ENCODE data around the gene PDRG1.

PDRG1 gene

GRCh38 chr20:31948008-31948407, 3.8 kb downstream of the PDRG1 start:
- H3K9ac ChIP-seq (ENCODE audit: low read depth in 1 of 2, low read length in 2 of 2): no peak overlapping the region
- H3K4me3 ChIP-seq (ENCODE audit: low read length in 2 of 2): no peak overlapping the region
- no peaks in the 10 kb centered on the region for H3K9me3 ChIP-seq (ENCODE audit: control insufficient read depth in 2 of 2, low read length in 2 of 2)
- peaks cover 6 to 7% of the 10 kb centered on the region in 2 donors for H3K4me1 ChIP-seq (ENCODE audit: control insufficient read depth in 2 of 2, insufficient read depth in 2 of 2, low read length in 2 of 2)
- no peaks in the 10 kb centered on the region for H3K27me3 ChIP-seq (ENCODE audit: control insufficient read depth in 2 of 2, insufficient read depth in 2 of 2, low read length in 2 of 2)
- H3K27ac ChIP-seq (ENCODE audit: low read depth in 2 of 2, low read length in 2 of 2): no peak overlapping the region
- H3K36me3 ChIP-seq (ENCODE audit: control insufficient read depth in 2 of 2, insufficient read depth in 2 of 2, low read length in 2 of 2): peaks cover 44 to 47% of the 10 kb centered on the region in 2 donors

DNA sequence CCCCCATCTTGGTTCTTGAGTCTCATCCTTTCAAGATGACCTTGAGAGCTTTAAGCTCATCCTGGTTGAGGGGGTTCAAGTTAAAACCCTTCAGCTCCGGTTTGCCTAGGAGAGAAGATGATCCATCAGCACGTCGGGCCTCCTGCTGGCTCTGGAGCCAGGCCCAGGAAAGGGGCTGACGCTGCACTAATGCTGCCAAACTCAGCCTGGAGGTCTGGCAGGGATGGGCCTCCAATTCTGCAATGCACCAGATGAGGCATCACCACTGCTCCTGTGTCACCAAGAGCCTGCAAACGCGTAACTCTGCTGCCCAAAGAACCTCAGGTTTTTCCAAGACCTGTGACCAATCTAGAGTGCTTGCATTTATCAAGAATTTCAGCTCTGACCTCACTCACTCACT, 6.1 kb downstream of the PDRG1 start:
- H3K9ac ChIP-seq (ENCODE audit: low read depth in 1 of 2, low read length in 2 of 2): no peak overlapping the region
- peaks cover under 1 to 2% of the 10 kb centered on the region in 2 donors for H3K4me1 ChIP-seq (ENCODE audit: control insufficient read depth in 2 of 2, insufficient read depth in 2 of 2, low read length in 2 of 2)
- H3K4me3 ChIP-seq (ENCODE audit: low read length in 2 of 2): no peak overlapping the region
- peaks cover 44 to 49% of the 10 kb centered on the region in 2 donors for H3K36me3 ChIP-seq (ENCODE audit: control insufficient read depth in 2 of 2, insufficient read depth in 2 of 2, low read length in 2 of 2)
- no peaks in the 10 kb centered on the region for H3K27me3 ChIP-seq (ENCODE audit: control insufficient read depth in 2 of 2, insufficient read depth in 2 of 2, low read length in 2 of 2)
- no peak overlapping the region for H3K27ac ChIP-seq (ENCODE audit: low read depth in 2 of 2, low read length in 2 of 2)
- no peaks in the 10 kb centered on the region for H3K9me3 ChIP-seq (ENCODE audit: control insufficient read depth in 2 of 2, low read length in 2 of 2)

GRCh38 chr20:31945319-31945718, 6.5 kb downstream of the PDRG1 start:
- Histone ChIP-seq H3K27me3 (ENCODE audit: control insufficient read depth in 2 of 2, insufficient read depth in 2 of 2, low read length in 2 of 2) (no peaks in the 10 kb centered on the region), H3K4me1 (ENCODE audit: control insufficient read depth in 2 of 2, insufficient read depth in 2 of 2, low read length in 2 of 2) (no peaks in the 10 kb centered on the region), H3K36me3 (ENCODE audit: control insufficient read depth in 2 of 2, insufficient read depth in 2 of 2, low read length in 2 of 2) (peaks cover 44 to 49% of the 10 kb centered on the region in 2 donors), H3K9me3 (ENCODE audit: control insufficient read depth in 2 of 2, low read length in 2 of 2) (no peaks in the 10 kb centered on the region), H3K27ac (ENCODE audit: low read depth in 2 of 2, low read length in 2 of 2) (no peak overlapping the region), H3K4me3 (ENCODE audit: low read length in 2 of 2) (no peak overlapping the region), H3K9ac (ENCODE audit: low read depth in 1 of 2, low read length in 2 of 2) (no peak overlapping the region)

DNA sequence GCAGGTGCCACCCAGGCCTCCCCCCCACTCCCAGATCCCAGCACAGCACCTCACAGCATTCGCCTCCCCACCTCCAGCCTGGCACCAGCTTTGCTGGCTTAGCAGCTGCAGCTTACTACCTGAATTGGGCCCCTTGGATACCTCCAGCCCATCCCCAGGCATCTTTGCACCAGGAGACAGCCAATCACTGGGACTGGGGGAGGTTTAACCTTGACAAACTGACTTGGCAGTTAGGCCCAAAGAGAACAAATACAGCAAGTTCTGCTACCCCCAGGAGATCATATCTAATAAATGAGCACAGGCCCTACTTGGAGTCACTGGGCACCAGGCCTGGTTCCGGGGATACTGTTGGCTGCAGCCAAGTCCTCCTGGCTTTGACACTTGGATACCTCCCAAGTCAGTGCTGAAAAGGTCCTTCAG, 8.8 kb downstream of the PDRG1 start:
- no peak overlapping the region for H3K27ac ChIP-seq (ENCODE audit: low read depth in 2 of 2, low read length in 2 of 2)
- H3K9me3 ChIP-seq (ENCODE audit: control insufficient read depth in 2 of 2, low read length in 2 of 2): no peaks in the 10 kb centered on the region
- no peak overlapping the region for H3K9ac ChIP-seq (ENCODE audit: low read depth in 1 of 2, low read length in 2 of 2)
- H3K36me3 ChIP-seq (ENCODE audit: control insufficient read depth in 2 of 2, insufficient read depth in 2 of 2, low read length in 2 of 2): peaks cover 33 to 41% of the 10 kb centered on the region in 2 donors
- no peaks in the 10 kb centered on the region for H3K27me3 ChIP-seq (ENCODE audit: control insufficient read depth in 2 of 2, insufficient read depth in 2 of 2, low read length in 2 of 2)
- H3K4me1 ChIP-seq (ENCODE audit: control insufficient read depth in 2 of 2, insufficient read depth in 2 of 2, low read length in 2 of 2): no peaks in the 10 kb centered on the region
- no peak overlapping the region for H3K4me3 ChIP-seq (ENCODE audit: low read length in 2 of 2)

- Histone ChIP-seq H3K27ac (ENCODE audit: low read depth in 2 of 2, low read length in 2 of 2) (no peak overlapping the region), H3K36me3 (ENCODE audit: control insufficient read depth in 2 of 2, insufficient read depth in 2 of 2, low read length in 2 of 2) (peaks cover 4 to 7% of the 10 kb centered on the region in 2 donors), H3K27me3 (ENCODE audit: control insufficient read depth in 2 of 2, insufficient read depth in 2 of 2, low read length in 2 of 2) (no peaks in the 10 kb centered on the region), H3K4me3 (ENCODE audit: low read length in 2 of 2) (no peak overlapping the region), H3K4me1 (ENCODE audit: control insufficient read depth in 2 of 2, insufficient read depth in 2 of 2, low read length in 2 of 2) (no peaks in the 10 kb centered on the region), H3K9ac (ENCODE audit: low read depth in 1 of 2, low read length in 2 of 2) (no peak overlapping the region), H3K9me3 (ENCODE audit: control insufficient read depth in 2 of 2, low read length in 2 of 2) (no peaks in the 10 kb centered on the region)
Measured at GRCh38 chr20:31939661-31940060, 12.2 kb downstream of the PDRG1 start.

DNA sequence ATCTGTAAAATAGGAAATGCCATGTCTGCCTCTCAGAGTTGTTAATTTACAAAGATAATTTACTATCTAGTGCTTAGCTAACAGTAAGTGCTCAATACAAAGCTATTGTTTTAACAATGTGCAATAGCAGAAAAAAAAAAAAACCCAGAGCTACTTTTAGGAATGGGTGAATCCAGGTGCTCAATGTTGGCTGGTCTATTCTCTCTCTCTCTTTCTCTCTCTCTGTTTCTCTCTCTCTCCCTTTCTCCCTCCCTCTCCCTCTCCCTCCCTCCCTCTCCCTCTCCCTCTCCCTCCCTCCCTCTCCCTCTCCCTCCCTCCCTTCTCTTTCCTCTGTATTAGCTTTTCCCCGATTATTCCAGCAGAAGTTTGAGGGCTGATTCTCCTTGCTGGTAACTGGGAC, 14.0 kb downstream of the PDRG1 start:
- Histone ChIP-seq H3K27ac (ENCODE audit: low read depth in 2 of 2, low read length in 2 of 2) (no peak overlapping the region), H3K27me3 (ENCODE audit: control insufficient read depth in 2 of 2, insufficient read depth in 2 of 2, low read length in 2 of 2) (no peaks in the 10 kb centered on the region), H3K4me3 (ENCODE audit: low read length in 2 of 2) (no peak overlapping the region), H3K4me1 (ENCODE audit: control insufficient read depth in 2 of 2, insufficient read depth in 2 of 2, low read length in 2 of 2) (no peaks in the 10 kb centered on the region), H3K9ac (ENCODE audit: low read depth in 1 of 2, low read length in 2 of 2) (no peak overlapping the region), H3K36me3 (ENCODE audit: control insufficient read depth in 2 of 2, insufficient read depth in 2 of 2, low read length in 2 of 2) (peaks cover 0 to 2% of the 10 kb centered on the region in 2 donors), H3K9me3 (ENCODE audit: control insufficient read depth in 2 of 2, low read length in 2 of 2) (no peaks in the 10 kb centered on the region)

DNA sequence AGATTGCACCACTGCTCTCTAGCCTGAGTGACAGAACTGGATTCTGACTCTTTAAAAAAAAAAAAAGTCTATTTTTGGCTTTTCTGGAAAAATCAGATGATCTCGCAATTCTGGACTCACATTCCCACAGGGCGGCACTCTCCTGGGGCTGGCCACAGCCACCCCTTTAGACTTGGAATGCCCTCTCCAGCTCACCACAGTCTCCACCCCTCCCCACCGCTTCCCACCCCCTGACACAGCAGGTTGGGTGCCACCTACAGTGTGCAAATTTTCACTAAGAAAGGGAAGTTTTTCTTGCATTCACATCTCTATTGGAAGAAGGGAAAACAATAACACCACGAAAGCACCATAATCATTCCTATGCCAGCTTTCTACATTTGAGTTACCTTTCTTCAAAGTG, 15.4 kb downstream of the PDRG1 start:
- no peaks in the 10 kb centered on the region for H3K9me3 ChIP-seq (ENCODE audit: control insufficient read depth in 2 of 2, low read length in 2 of 2)
- no peak overlapping the region for H3K9ac ChIP-seq (ENCODE audit: low read depth in 1 of 2, low read length in 2 of 2)
- no peak overlapping the region for H3K4me3 ChIP-seq (ENCODE audit: low read length in 2 of 2)
- no peak overlapping the region for H3K27ac ChIP-seq (ENCODE audit: low read depth in 2 of 2, low read length in 2 of 2)
- H3K4me1 ChIP-seq (ENCODE audit: control insufficient read depth in 2 of 2, insufficient read depth in 2 of 2, low read length in 2 of 2): no peaks in the 10 kb centered on the region
- no peaks in the 10 kb centered on the region for H3K36me3 ChIP-seq (ENCODE audit: control insufficient read depth in 2 of 2, insufficient read depth in 2 of 2, low read length in 2 of 2)
- no peaks in the 10 kb centered on the region for H3K27me3 ChIP-seq (ENCODE audit: control insufficient read depth in 2 of 2, insufficient read depth in 2 of 2, low read length in 2 of 2)

DNA sequence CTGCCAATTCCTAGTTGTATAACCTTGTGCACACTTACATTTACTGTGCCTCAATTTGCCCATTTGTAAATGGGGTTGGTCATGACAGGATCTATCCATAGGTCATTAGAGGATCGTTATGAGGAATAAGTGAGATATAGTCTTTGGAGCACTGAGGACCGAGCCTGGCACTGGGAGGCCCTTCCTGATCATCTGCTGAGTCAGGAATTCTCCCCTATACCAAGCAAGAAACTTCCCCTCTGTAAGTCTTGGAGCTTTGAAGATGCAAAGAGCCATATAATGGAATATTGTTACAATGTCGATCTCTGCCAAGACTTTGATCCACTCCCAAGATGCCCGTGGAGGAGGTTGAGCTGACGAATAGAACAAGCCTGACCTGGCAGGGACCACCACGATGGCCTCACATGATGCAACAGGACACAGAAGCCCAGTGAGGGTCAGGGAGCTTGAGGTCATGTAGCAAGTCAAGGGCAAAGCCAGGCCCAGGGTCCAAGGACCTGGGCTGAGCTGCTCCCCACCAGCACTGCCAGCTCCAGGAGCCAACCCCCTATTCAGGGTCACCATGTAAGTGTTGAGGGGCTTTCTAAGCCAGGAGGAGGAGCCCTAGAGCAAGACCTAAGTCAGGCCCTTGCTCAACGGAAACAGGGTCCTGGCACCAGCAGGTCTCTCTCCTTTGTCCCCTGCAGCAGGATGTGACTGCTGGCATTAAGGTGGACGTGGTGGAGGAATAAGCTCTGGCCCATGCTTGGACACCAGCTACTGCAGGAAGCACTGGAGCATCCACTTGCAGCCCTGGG, 16.7 kb downstream of the PDRG1 start:
- Histone ChIP-seq H3K27me3 (ENCODE audit: control insufficient read depth in 2 of 2, insufficient read depth in 2 of 2, low read length in 2 of 2) (no peaks in the 10 kb centered on the region), H3K4me1 (ENCODE audit: control insufficient read depth in 2 of 2, insufficient read depth in 2 of 2, low read length in 2 of 2) (no peaks in the 10 kb centered on the region), H3K4me3 (ENCODE audit: low read length in 2 of 2) (no peak overlapping the region), H3K9me3 (ENCODE audit: control insufficient read depth in 2 of 2, low read length in 2 of 2) (no peaks in the 10 kb centered on the region), H3K36me3 (ENCODE audit: control insufficient read depth in 2 of 2, insufficient read depth in 2 of 2, low read length in 2 of 2) (no peaks in the 10 kb centered on the region), H3K9ac (ENCODE audit: low read depth in 1 of 2, low read length in 2 of 2) (no peak overlapping the region), H3K27ac (ENCODE audit: low read depth in 2 of 2, low read length in 2 of 2) (no peak overlapping the region)

- Histone ChIP-seq H3K9me3 (ENCODE audit: control insufficient read depth in 2 of 2, low read length in 2 of 2) (no peaks in the 10 kb centered on the region), H3K4me3 (ENCODE audit: low read length in 2 of 2) (no peak overlapping the region), H3K27me3 (ENCODE audit: control insufficient read depth in 2 of 2, insufficient read depth in 2 of 2, low read length in 2 of 2) (no peaks in the 10 kb centered on the region)
Measured at GRCh38 chr20:31934491-31934890, 17.4 kb downstream of the PDRG1 start.

GRCh38 chr20:31933698-31934097, 18.1 kb downstream of the PDRG1 start:
- H3K27me3 ChIP-seq (ENCODE audit: control insufficient read depth in 2 of 2, insufficient read depth in 2 of 2, low read length in 2 of 2): no peaks in the 10 kb centered on the region
- no peak overlapping the region for H3K27ac ChIP-seq (ENCODE audit: low read depth in 2 of 2, low read length in 2 of 2)
- H3K9me3 ChIP-seq (ENCODE audit: control insufficient read depth in 2 of 2, low read length in 2 of 2): no peaks in the 10 kb centered on the region
- H3K9ac ChIP-seq (ENCODE audit: low read depth in 1 of 2, low read length in 2 of 2): no peak overlapping the region
- H3K4me3 ChIP-seq (ENCODE audit: low read length in 2 of 2): no peak overlapping the region
- no peaks in the 10 kb centered on the region for H3K4me1 ChIP-seq (ENCODE audit: control insufficient read depth in 2 of 2, insufficient read depth in 2 of 2, low read length in 2 of 2)
- H3K36me3 ChIP-seq (ENCODE audit: control insufficient read depth in 2 of 2, insufficient read depth in 2 of 2, low read length in 2 of 2): no peaks in the 10 kb centered on the region

More at GRCh38 chr20:31934491-31934890, 17.4 kb downstream of the PDRG1 start:
- H3K36me3 ChIP-seq (ENCODE audit: control insufficient read depth in 2 of 2, insufficient read depth in 2 of 2, low read length in 2 of 2): no peaks in the 10 kb centered on the region
- H3K9ac ChIP-seq (ENCODE audit: low read depth in 1 of 2, low read length in 2 of 2): no peak overlapping the region
- H3K27ac ChIP-seq (ENCODE audit: low read depth in 2 of 2, low read length in 2 of 2): no peak overlapping the region
- H3K4me1 ChIP-seq (ENCODE audit: control insufficient read depth in 2 of 2, insufficient read depth in 2 of 2, low read length in 2 of 2): no peaks in the 10 kb centered on the region
